Common myeloid progenitor, CD34-positive (primary cell): ENCODE data around the gene PUS10.

Experiments used
- CTCF ChIA-PET: fragments of 350-600 bp; sonication (Branson Sonifier 250); formaldehyde crosslinking; loops from one replicate; lab custom pipeline; 2021; ENCODE audit warnings: antibody characterized with exemption; lab: Charles Lee
- POLR2A ChIA-PET: fragments of 350-600 bp; sonication (Branson Sonifier 250); formaldehyde crosslinking; loops from one replicate; lab custom pipeline; 2021; ENCODE audit warnings: antibody characterized with exemption; lab: Charles Lee
- DNase-seq, 3 donors: peaks; one replicate each; pipeline versions ENCODE4 v3.0.0 to v3.0.0-alpha.2; 2013
- H3K27ac ChIP-seq, 2 experiments: 1 replicate in 1 of 2; 2 replicates in 1 of 2; pipeline ENCODE4 v1.7.0; 2013; ENCODE audit warnings: inconsistent platforms in 2 of 2, low read length in 2 of 2, mild to moderate bottlenecking in 2 of 2, low read depth in 1 of 2, moderate library complexity in 1 of 2; ENCODE audit not compliant: severe bottlenecking in 2 of 2, insufficient read depth in 1 of 2, poor library complexity in 1 of 2
- H3K27me3 ChIP-seq, 5 experiments: replicated peaks in 2 of 5; 1 replicate in 3 of 5; 2 replicates in 2 of 5; pipeline versions ENCODE4 v1.6.1 to v1.7.0; 2013; ENCODE audit warnings: low read length in 4 of 5, mild to moderate bottlenecking in 2 of 5, moderate library complexity in 2 of 5, inconsistent platforms in 1 of 5; ENCODE audit not compliant: insufficient read depth in 5 of 5, control insufficient read depth in 4 of 5
- H3K36me3 ChIP-seq, 4 experiments: 1 replicate in 2 of 4; 2 replicates in 2 of 4; pipeline versions ENCODE4 v1.6.1 to v1.7.0; 2013; ENCODE audit warnings: low read length in 3 of 4, control low read depth in 1 of 4, mild to moderate bottlenecking in 1 of 4; ENCODE audit not compliant: control insufficient read depth in 4 of 4, insufficient read depth in 4 of 4
- H3K4me1 ChIP-seq, 4 experiments: 1 replicate in 3 of 4; 2 replicates in 1 of 4; pipeline versions ENCODE4 v1.6.1 to v1.7.1; 2013; ENCODE audit warnings: low read length in 3 of 4, mild to moderate bottlenecking in 3 of 4, control low read depth in 1 of 4, inconsistent platforms in 1 of 4, moderate library complexity in 1 of 4; ENCODE audit not compliant: control insufficient read depth in 4 of 4, insufficient read depth in 4 of 4; ENCODE audit errors: control extremely low read depth in 1 of 4
- H3K4me3 ChIP-seq, 7 experiments: 1 replicate in 4 of 7; 2 replicates in 3 of 7; pipeline versions ENCODE4 v1.5.1 to v1.7.0; 2013; ENCODE audit warnings: mild to moderate bottlenecking in 7 of 7, low read length in 6 of 7, moderate library complexity in 6 of 7, inconsistent platforms in 2 of 7, low read depth in 2 of 7, control low read depth in 1 of 7; ENCODE audit not compliant: insufficient read depth in 4 of 7, control insufficient read depth in 1 of 7; ENCODE audit errors: extremely low read depth in 1 of 7
- H3K9me3 ChIP-seq, 5 experiments: 1 replicate in 4 of 5; 2 replicates in 1 of 5; pipeline versions ENCODE4 v1.6.1 to v1.7.1; 2013; ENCODE audit warnings: low read length in 4 of 5, mild to moderate bottlenecking in 2 of 5, inconsistent platforms in 1 of 5, low read depth in 1 of 5, moderate library complexity in 1 of 5; ENCODE audit not compliant: control insufficient read depth in 4 of 5, insufficient read depth in 2 of 5; ENCODE audit errors: control extremely low read depth in 1 of 5
- WGBS: methylation state at CpG from one replicate; pipeline ENCODE4 v1.1.5; 2013; ENCODE audit not compliant: insufficient coverage; 5-methylcytosine and 5-hydroxymethylcytosine counted together

The PUS10 gene

DNA sequence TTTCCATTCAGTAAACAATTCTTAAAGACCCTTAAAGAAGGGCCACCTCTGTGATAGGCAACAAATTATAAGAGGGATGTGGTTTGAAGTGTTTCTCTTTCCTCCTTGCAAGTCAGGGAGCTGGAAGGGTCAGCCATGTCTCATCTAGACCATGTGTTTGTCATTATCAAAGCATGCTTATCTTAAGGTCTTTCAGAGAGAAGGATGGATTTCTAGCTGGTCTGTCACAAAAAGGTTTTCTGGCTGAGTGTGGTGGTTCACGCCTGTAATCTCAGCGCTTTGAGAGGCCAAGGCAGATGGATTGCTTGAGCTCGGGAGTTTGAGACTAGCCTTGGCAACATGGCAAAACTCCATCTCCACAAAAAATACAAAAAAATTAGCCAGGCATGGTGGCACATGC is 59.7 kb downstream of the PUS10 start:
- no peak overlapping the region for H3K4me3 ChIP-seq
- peaks cover 0 to 4% (median 0%) of the 10 kb centered on the region in 4 experiments for H3K4me1 ChIP-seq
- no peak overlapping the region for H3K27ac ChIP-seq
- ChIA-PET CTCF (interaction anchor here (1.6 kb wide), 1 partner anchor 15 kb away, joined by 3 read pairs; no protein-coding TSS in a partner anchor), POLR2A (no interaction called here)
- peaks cover 0 to 19% (median 7%) of the 10 kb centered on the region in 4 experiments for H3K36me3 ChIP-seq
- DNase-seq = no peak
- no peaks in the 10 kb centered on the region for H3K27me3 ChIP-seq
- 100% methylated on average over 3 of the region's 3 CpGs for WGBS
- no peaks in the 10 kb centered on the region for H3K9me3 ChIP-seq

DNA sequence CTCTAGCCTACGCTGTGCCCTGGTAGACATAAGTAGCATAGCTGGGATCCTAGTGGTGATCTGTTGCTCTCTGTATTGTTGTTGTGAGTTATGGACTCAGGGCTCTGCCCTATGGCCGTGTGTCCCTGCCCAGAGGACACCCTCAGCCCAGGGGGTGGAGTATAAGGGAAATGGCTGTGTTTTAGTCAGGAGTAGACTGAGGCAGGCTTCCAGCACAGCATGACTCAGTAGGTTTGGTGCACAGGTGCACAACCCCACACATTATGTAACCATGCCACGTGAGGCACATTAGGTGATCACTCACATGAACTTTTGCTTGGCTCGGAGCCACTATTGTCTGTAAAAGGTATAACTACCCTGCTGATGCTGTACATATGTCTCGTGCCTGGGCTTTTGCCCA is 60.4 kb downstream of the PUS10 start:
- CTCF ChIA-PET = no interaction called here
- POLR2A ChIA-PET = no interaction called here
- no peaks in the 10 kb centered on the region for H3K9me3 ChIP-seq
- H3K27me3 ChIP-seq = no peaks in the 10 kb centered on the region
- H3K27ac ChIP-seq = no peak overlapping the region
- 100% methylated on average over 4 of the region's 5 CpGs for WGBS
- H3K4me3 ChIP-seq = no peak overlapping the region
- H3K4me1 ChIP-seq = peaks cover 0 to 4% (median 0%) of the 10 kb centered on the region in 4 experiments
- peaks cover 0 to 25% (median 10%) of the 10 kb centered on the region in 4 experiments for H3K36me3 ChIP-seq
- no peak for DNase-seq

DNA sequence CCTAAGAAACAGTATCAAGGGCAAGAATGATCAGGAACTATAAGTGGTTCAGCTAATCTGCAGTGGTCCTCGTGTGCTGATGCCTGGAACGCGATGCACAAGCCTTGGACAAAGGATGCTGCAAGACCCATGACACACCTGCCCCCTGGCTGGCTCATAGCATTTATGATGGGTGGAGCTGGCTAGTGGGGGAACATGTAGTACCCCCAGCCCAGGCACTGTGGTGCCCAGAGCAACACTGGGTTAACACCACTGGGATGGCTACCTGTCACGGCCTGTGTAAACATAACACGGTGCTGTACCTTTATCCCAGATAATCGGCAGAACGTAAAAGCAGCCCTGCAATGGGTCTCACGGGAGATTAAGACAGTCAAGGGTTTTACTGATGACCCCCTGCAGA is 60.8 kb downstream of the PUS10 start:
- Histone ChIP-seq H3K9me3 (no peaks in the 10 kb centered on the region), H3K27me3 (no peaks in the 10 kb centered on the region), H3K36me3 (peaks cover 2 to 27% (median 10%) of the 10 kb centered on the region in 4 experiments), H3K4me1 (peaks cover 0 to 4% (median 0%) of the 10 kb centered on the region in 4 experiments), H3K27ac (no peak overlapping the region), H3K4me3 (no peak overlapping the region)
- WGBS = 93% methylated on average over 5 of the region's 8 CpGs
- CTCF ChIA-PET = interaction anchor here (0.9 kb wide), 1 partner anchor 9 kb away, joined by 3 read pairs; no protein-coding TSS in a partner anchor
- POLR2A ChIA-PET = no interaction called here
- DNase-seq = no peak

DNA sequence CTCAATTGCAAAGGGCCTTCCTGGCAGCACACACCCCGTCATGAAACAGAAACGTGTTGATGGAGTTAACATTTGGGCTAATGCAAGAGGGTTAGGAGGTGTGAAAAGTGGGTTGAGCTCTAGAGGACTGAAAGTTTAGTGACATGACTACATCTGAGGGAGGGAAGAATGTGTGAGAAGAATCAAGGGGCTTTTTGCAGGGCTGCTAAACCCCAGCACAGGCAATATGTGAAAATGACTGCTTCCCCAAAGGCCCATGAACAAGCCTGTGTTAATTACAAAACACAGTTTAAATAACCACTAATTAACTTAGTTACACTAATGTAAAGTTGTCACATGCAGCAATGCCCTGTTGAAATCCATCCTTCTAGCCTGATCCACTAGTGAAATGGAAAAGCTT is 63.9 kb downstream of the PUS10 start:
- Histone ChIP-seq H3K9me3 (no peaks in the 10 kb centered on the region), H3K27ac (no peak overlapping the region), H3K4me1 (no peaks in the 10 kb centered on the region), H3K36me3 (peaks cover 7 to 25% (median 9%) of the 10 kb centered on the region in 4 experiments), H3K4me3 (no peak overlapping the region), H3K27me3 (no peaks in the 10 kb centered on the region)
- CTCF ChIA-PET = interaction anchor here (0.9 to 1.4 kb wide), 2 partner anchors 13 to 47 kb away, joined by 3 read pairs; no protein-coding TSS in a partner anchor
- WGBS = 76% methylated on average over 2 of the region's 2 CpGs
- DNase-seq = no peak
- POLR2A ChIA-PET = no interaction called here

DNA sequence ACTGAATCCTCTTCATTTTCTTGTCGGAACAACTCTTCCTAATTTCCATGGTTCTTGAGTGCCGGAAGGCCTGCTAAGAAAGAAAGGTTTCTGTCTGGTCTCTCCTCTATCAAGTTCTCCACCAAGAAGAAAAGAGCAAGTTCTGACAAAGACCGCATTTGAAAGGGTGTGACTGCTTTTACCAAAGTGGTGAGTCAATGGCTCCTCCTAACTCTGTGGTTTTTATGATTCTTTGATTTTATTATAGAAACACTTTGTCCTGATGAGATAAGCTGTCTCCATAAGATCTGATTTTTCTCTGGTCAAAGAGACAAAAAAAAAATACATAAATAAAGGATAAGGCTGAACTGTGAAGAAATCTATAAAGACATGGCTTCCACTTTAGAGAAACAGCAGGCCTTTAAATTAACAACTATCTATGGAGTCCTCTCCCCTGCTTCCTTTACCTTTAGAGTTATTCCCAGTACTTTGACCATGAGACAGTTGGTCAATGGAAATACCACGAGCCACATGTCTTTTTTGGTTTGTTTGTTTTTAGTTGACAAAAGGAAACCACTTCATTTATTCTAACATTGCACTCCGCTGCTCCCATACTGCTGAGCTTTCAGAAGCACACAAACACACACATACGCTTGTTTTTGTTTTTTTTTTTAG is 69.0 kb downstream of the PUS10 start:
- ChIA-PET CTCF (interaction anchor here (0.7 kb wide), 1 partner anchor 290 kb away, joined by 3 read pairs; no protein-coding TSS in a partner anchor), POLR2A (no interaction called here)
- Histone ChIP-seq H3K9me3 (no peaks in the 10 kb centered on the region), H3K4me3 (no peak overlapping the region), H3K27ac (no peak overlapping the region), H3K4me1 (no peaks in the 10 kb centered on the region), H3K36me3 (peaks cover 9 to 23% (median 14%) of the 10 kb centered on the region in 4 experiments), H3K27me3 (no peaks in the 10 kb centered on the region)
- 100% methylated on average over 2 of the region's 6 CpGs for WGBS
- DNase-seq = no peak

DNA sequence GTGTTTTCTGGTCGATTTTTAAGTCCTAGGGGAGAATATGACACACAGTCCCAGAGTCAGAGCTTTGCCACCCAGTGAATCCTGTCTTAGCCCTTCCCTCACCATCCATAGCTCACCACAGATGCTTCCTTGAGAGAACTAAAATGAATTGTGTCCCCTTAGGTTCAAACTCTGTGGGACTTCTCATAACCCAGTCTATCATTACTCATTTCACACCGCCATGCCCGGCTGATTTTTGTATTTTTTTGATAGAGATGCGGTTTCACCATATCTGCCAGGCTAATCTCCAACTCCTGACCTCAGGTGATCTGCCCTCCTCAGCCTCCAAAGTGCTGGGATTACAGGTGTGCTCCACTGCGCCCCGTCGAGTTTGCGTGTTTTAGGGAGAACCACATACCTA is 69.9 kb downstream of the PUS10 start:
- no peaks in the 10 kb centered on the region for H3K4me1 ChIP-seq
- H3K27ac ChIP-seq = no peak overlapping the region
- H3K4me3 ChIP-seq = no peak overlapping the region
- H3K27me3 ChIP-seq = no peaks in the 10 kb centered on the region
- CTCF ChIA-PET = no interaction called here
- POLR2A ChIA-PET = no interaction called here
- no peak for DNase-seq
- peaks cover 7 to 18% (median 11%) of the 10 kb centered on the region in 4 experiments for H3K36me3 ChIP-seq
- H3K9me3 ChIP-seq = no peaks in the 10 kb centered on the region
- WGBS = 91% methylated on average over 8 of the region's 8 CpGs

DNA sequence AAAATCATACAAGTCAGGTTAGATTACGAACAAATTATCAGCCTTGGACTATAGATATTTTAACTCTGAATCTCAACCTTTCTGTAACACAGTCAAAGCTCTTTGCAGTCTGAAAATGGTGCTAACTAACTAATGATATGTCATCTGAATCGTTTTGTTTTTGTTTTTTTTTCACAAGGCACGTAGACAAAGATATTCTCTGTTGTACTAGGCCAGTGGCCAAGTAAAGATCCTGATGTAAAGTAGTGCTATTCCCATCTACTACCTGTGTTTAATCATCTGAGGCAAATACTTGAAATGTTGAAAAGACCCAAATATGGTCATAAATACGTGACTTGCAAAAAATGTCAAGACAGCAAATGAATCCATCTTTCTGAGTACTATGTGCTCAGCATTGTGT is 71.0 kb downstream of the PUS10 start:
- no peak overlapping the region for H3K27ac ChIP-seq
- CTCF ChIA-PET = interaction anchor here (1.1 kb wide), 2 partner anchors 52 to 150 kb away, joined by 3 to 4 read pairs; no protein-coding TSS in a partner anchor
- H3K36me3 ChIP-seq = peaks cover 6 to 13% (median 8%) of the 10 kb centered on the region in 4 experiments
- H3K4me1 ChIP-seq = no peaks in the 10 kb centered on the region
- H3K9me3 ChIP-seq = no peaks in the 10 kb centered on the region
- WGBS = 100% methylated on average over 2 of the region's 4 CpGs
- no peaks in the 10 kb centered on the region for H3K27me3 ChIP-seq
- POLR2A ChIA-PET = no interaction called here
- H3K4me3 ChIP-seq = no peak overlapping the region
- DNase-seq = no peak
